ENCODE measurements around the gene SKOR1. TPM values are rescaled to one million over a fixed set of nuclear protein-coding genes. Genes with fewer than 3 reads are reported as not detected.
A peak's percentile ranks its signal among the peaks of the same experiment; 100 is the strongest.

Gene SKOR1
- total and polyA plus RNA-seq, 2 of the 8 experiments (the other 6 are each of a cell fraction or from before 2014, with no cell fraction given) = 0.03 to 0.11 TPM

DNA sequence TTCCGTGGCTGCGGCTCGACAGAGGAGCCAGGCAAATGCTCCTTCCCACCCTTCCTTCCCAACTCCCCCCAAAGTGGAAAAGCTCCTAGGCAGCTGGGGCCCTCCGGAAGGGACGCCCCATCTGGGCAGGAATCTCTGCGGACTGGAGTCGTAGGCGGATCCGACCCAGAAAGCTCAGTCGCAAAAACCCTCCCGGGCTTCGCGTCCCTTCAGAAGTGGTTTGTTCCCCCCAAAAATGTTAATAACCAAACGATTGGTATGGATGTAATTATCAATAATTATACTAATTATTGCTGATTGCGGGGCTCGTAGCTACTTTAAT is 10.8 kb downstream of the SKOR1 start:
- Histone ChIP-seq H3K4me3 (ENCODE audit: extremely low read depth in 1 of 4, insufficient read depth in 2 of 4, low read depth in 3 of 4, low read length in 4 of 4) (peak overlapping the region; percentile 35 to 63 (median 46)), H3K18ac (ENCODE audit: extremely low read depth, low read length) (no peak overlapping the region), H3K23ac (ENCODE audit: insufficient read length) (no peak overlapping the region), H2AFZ (ENCODE audit: low read length) (0 out of 2 replicates have a peak overlapping the region, but pooled peaks have one; percentile 65), H2AK5ac (ENCODE audit: low read depth, low read length) (no peak overlapping the region), H3K14ac (ENCODE audit: insufficient read length) (no peak overlapping the region), H3K9ac (replicated peaks in 1 of 4; ENCODE audit: extremely low read depth in 1 of 4, low read depth in 3 of 4, low read length in 3 of 4) (no peak overlapping the region), H3K27ac (ENCODE audit: low read depth, low read length) (no peak overlapping the region), H4K20me1 (replicated peaks in 1 of 2; ENCODE audit: control insufficient read depth in 1 of 2, insufficient read depth in 2 of 2, low read length in 2 of 2) (peaks cover 2 to 11% of the 10 kb centered on the region in 2 experiments), H4K91ac (replicated peaks; ENCODE audit: insufficient read length, low read length) (no peak overlapping the region), H3K79me1 (ENCODE audit: low read depth, low read length) (no peaks in the 10 kb centered on the region), H4K8ac (ENCODE audit: extremely low read depth, insufficient read depth, low read length) (no peak overlapping the region), H2BK120ac (replicated peaks; ENCODE audit: low read depth, low read length) (no peak overlapping the region), H3K56ac (replicated peaks; ENCODE audit: insufficient read length, low read depth, low read length) (no peak overlapping the region), H3K9me3 (ENCODE audit: insufficient read depth in 2 of 2, low read depth in 1 of 2, low read length in 1 of 2) (no peaks in the 10 kb centered on the region), H3K4me2 (ENCODE audit: insufficient read depth in 1 of 2, low read depth in 2 of 2, low read length in 2 of 2) (peak overlapping the region; percentile 46 to 85), H3K27me3 (replicated peaks in 1 of 4; ENCODE audit: control insufficient read depth in 3 of 4, extremely low read depth in 1 of 4, insufficient read depth in 3 of 4, low read length in 3 of 4) (peaks cover 56 to 81% (median 76%) of the 10 kb centered on the region in 4 experiments), H2BK15ac (ENCODE audit: low read length) (no peak overlapping the region; the same call in 1 of the 2 replicates), H2BK5ac (ENCODE audit: low read depth, low read length) (no peak overlapping the region), H3K79me2 (ENCODE audit: control insufficient read depth in 1 of 2, insufficient read depth in 2 of 2, low read length in 2 of 2) (no peaks in the 10 kb centered on the region), H3K4me1 (replicated peaks in 1 of 4; ENCODE audit: control insufficient read depth in 3 of 4, insufficient read depth in 4 of 4, low read length in 3 of 4) (peaks cover 13 to 24% (median 19%) of the 10 kb centered on the region in 4 experiments; a peak in 6 of 7 replicates), H3K23me2 (ENCODE audit: low read depth, low read length) (peaks cover 27% of the 10 kb centered on the region), H3K36me3 (ENCODE audit: control insufficient read depth in 2 of 4, insufficient read depth in 4 of 4, low read length in 3 of 4) (no peaks in the 10 kb centered on the region), H4K5ac (ENCODE audit: insufficient read length, low read depth, low read length) (no peak overlapping the region), H3K4ac (replicated peaks; ENCODE audit: insufficient read length, low read depth, low read length) (no peak overlapping the region), H2BK12ac (ENCODE audit: low read depth, low read length) (peak overlapping the region; percentile 22; the same call in 1 of the 2 replicates), H2BK20ac (ENCODE audit: low read length) (peak overlapping the region; percentile 44; the same call in 1 of the 2 replicates)
- DNase-seq (ENCODE audit: low read depth in 1 of 2, low spot score in 2 of 2) (no peak), FAIRE-seq (no peak)
- POLR2A ChIA-PET (ENCODE audit: partially characterized antibody) = interaction anchor here (1.2 to 1.3 kb wide), 2 partner anchors 14 to 15 kb away, joined by 3 to 5 read pairs; no protein-coding TSS in a partner anchor
- TF ChIP-seq MAX (IDR thresholded peaks at IDR 0.05) (no peak), KDM5A (IDR thresholded peaks at IDR 0.05; ENCODE audit: low read length) (no peak), RNF2 (IDR thresholded peaks at IDR 0.05; ENCODE audit: borderline replicate concordance, low read depth, low read length, missing control alignments, poor library complexity, severe bottlenecking) (peak; percentile 2), JUN (IDR thresholded peaks at IDR 0.05; ENCODE audit: low read depth, low read length) (no peak), KDM4A (IDR thresholded peaks at IDR 0.05; ENCODE audit: low read depth, low read length, severe bottlenecking) (peak; percentile 60), SIN3A (conservative IDR thresholded peaks at IDR 0.05 in 1 of 2, IDR thresholded peaks at IDR 0.05 in 1 of 2; ENCODE audit: low read depth in 1 of 2, low read length in 2 of 2) (no peak)
- TF ChIP-seq, protein P1, sequence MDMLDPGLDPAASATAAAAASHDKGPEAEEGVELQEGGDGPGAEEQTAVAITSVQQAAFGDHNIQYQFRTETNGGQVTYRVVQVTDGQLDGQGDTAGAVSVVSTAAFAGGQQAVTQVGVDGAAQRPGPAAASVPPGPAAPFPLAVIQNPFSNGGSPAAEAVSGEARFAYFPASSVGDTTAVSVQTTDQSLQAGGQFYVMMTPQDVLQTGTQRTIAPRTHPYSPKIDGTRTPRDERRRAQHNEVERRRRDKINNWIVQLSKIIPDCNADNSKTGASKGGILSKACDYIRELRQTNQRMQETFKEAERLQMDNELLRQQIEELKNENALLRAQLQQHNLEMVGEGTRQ (IDR thresholded peaks at IDR 0.05; ENCODE audit: low read length) = no peak
- CTCF ChIA-PET (ENCODE audit: partially characterized antibody) = interaction anchor here (0.6 to 3.7 kb wide), 13 partner anchors 9 to 451 kb away, joined by 3 to 12 read pairs (median 5); partner anchors contain the start of genes PIAS1 and SKOR1
- WGBS, 2 experiments (ENCODE audit: extremely low coverage in 1 of 2, insufficient coverage in 1 of 2, insufficient read length in 1 of 2, insufficient replicate concordance in 2 of 2, low coverage in 1 of 2, low lambda C conversion rate in 2 of 2, missing lambda C conversion rate in 1 of 2) = 5% methylated on average over 16 of the region's 16 CpGs; no CpG with 5 or more reads in 1 of the 2 experiments
